Naive thymus-derived CD8-positive, alpha-beta T cell (primary cell): Measurements from ENCODE around the gene DERA. TPM values are rescaled to one million over a fixed set of nuclear protein-coding genes. Genes with fewer than 3 reads are reported as not detected.
A peak's percentile ranks its signal among the peaks of the same experiment; 100 is the strongest.
"Not testable (repeated sequence)": the region's sequence is repeated elsewhere in the genome, so short reads cannot be mapped to it uniquely, and the experiment has no call there.

Experiments
- ATAC-seq, 2 donors: fragments of 150-1000 bp; cut with Tn5 transposase in 1 of 2; sonication (Bioruptor Pico), chemical (Tn5 transposase) in 1 of 2; 1 replicate in 1 of 2; 2 replicates in 1 of 2; pipeline ENCODE4 v1.10.0; 2021; ENCODE audit warnings: mild to moderate bottlenecking in 2 of 2, moderate library complexity in 2 of 2
- POLR2A ChIA-PET: fragments of 350-600 bp; sonication (Branson Sonifier 250); formaldehyde crosslinking; loops from one replicate; lab custom pipeline; 2021; ENCODE audit warnings: antibody characterized with exemption; lab: Charles Lee
- DNase-seq, 10 donors: peaks; one replicate each; pipeline versions ENCODE4 v3.0.0 to v3.0.0-alpha.2; 2020 to 2022
- H3K27ac Mint-ChIP-seq, 10 donors: one replicate each; pipeline ENCODE4 v1.8.0; 2020 to 2022; ENCODE audit warnings: mild to moderate bottlenecking in 10 of 10, mixed read lengths in 10 of 10, moderate library complexity in 4 of 10, inconsistent platforms in 1 of 10
- H3K27me3 Mint-ChIP-seq, 5 donors: one replicate each; pipeline ENCODE4 v1.8.0; 2021 to 2022; ENCODE audit warnings: mixed read lengths in 5 of 5
- H3K36me3 Mint-ChIP-seq, 3 donors: one replicate each; pipeline ENCODE4 v1.8.0; 2020 to 2022; ENCODE audit warnings: mixed read lengths in 3 of 3, mild to moderate bottlenecking in 2 of 3, inconsistent platforms in 1 of 3
- H3K4me1 Mint-ChIP-seq, 4 donors: one replicate each; pipeline ENCODE4 v1.8.0; 2021 to 2022; ENCODE audit warnings: mixed read lengths in 4 of 4
- H3K4me3 Mint-ChIP-seq, 10 donors: one replicate each; pipeline ENCODE4 v1.8.0; 2020 to 2022; ENCODE audit warnings: mild to moderate bottlenecking in 10 of 10, mixed read lengths in 10 of 10, moderate library complexity in 6 of 10, inconsistent platforms in 1 of 10
- H3K9me3 Mint-ChIP-seq, 9 donors: one replicate each; pipeline ENCODE4 v1.8.0; 2020 to 2022; ENCODE audit warnings: mixed read lengths in 9 of 9, mild to moderate bottlenecking in 3 of 9, inconsistent platforms in 1 of 9, moderate library complexity in 1 of 9
- polyA plus RNA-seq, 3 donors: library from polyadenylated mRNA; unstranded; fragments of 300-500 nt; fragmentation: Illumina TruSeq; gene quantifications; one replicate each; pipeline ENCODE4 v1.2.3, GENCODE V29; 2021
- total RNA-seq, 8 experiments: library from RNA in 2 of 8; stranded (reverse) in 2 of 8; gene quantifications; one replicate each; pipeline ENCODE4 v1.2.3 and lab custom pipeline; 2021 to 2026

Gene DERA
- total and polyA plus RNA-seq, 5 experiments from 2014 or later: 12.4 to 28.5 (median 22.8) TPM

GRCh38 chr12:15996948-15997347, 85.8 kb downstream of the DERA start:
- Mint-ChIP-seq H3K4me1 (peaks cover 0 to 4% (median 0%) of the 10 kb centered on the region in 4 donors), H3K27me3 (no peaks in the 10 kb centered on the region), H3K4me3 (no peak overlapping the region), H3K36me3 (peaks cover 13 to 49% (median 44%) of the 10 kb centered on the region in 3 donors), H3K9me3 (no peaks in the 10 kb centered on the region), H3K27ac (no peak overlapping the region)
- ATAC-seq (no peak), DNase-seq (no peak)
- POLR2A ChIA-PET: no interaction called here

GRCh38 chr12:15997910-15998309, 86.8 kb downstream of the DERA start:
- ATAC-seq (no peak), DNase-seq (no peak)
- POLR2A ChIA-PET: no interaction called here
- H3K9me3 Mint-ChIP-seq: no peaks in the 10 kb centered on the region
- H3K27ac Mint-ChIP-seq: no peak overlapping the region
- no peaks in the 10 kb centered on the region for H3K27me3 Mint-ChIP-seq
- H3K4me1 Mint-ChIP-seq: peaks cover 0 to 4% (median 0%) of the 10 kb centered on the region in 4 donors
- H3K36me3 Mint-ChIP-seq: peaks cover 13 to 44% (median 40%) of the 10 kb centered on the region in 3 donors
- no peak overlapping the region for H3K4me3 Mint-ChIP-seq

GRCh38 chr12:16002880-16003279, 91.7 kb downstream of the DERA start:
- Mint-ChIP-seq H3K9me3 (no peaks in the 10 kb centered on the region), H3K27ac (no peak overlapping the region), H3K4me3 (no peak overlapping the region), H3K36me3 (peaks cover 14 to 43% (median 42%) of the 10 kb centered on the region in 3 donors), H3K27me3 (no peaks in the 10 kb centered on the region), H3K4me1 (peaks cover 0 to 4% (median 0%) of the 10 kb centered on the region in 4 donors)
- ATAC-seq (no peak), DNase-seq (no peak)
- POLR2A ChIA-PET: no interaction called here

DNA sequence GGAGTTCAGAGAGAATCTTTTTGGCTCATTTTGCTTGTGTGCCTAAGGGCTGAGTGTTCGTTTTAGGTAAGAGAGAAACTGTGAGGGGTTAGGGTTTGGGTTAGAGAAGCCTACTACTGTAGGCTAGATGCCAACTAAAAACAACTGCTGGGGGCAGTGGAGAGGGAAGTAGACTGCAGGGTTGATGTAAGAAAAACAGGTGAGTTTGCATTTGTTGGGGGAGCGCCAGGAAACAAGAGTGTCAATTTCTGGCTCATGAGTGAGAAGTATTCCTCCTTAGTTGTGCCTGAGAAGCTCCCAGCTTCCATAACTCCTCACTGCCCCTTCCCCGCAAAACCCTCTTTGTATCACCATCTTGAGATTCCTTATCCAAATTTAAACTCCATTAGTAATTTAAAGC, 92.3 kb downstream of the DERA start:
- Mint-ChIP-seq H3K9me3 (no peaks in the 10 kb centered on the region), H3K4me1 (peaks cover 0 to 5% (median 2%) of the 10 kb centered on the region in 4 donors)
- no peak for ATAC-seq

DNA sequence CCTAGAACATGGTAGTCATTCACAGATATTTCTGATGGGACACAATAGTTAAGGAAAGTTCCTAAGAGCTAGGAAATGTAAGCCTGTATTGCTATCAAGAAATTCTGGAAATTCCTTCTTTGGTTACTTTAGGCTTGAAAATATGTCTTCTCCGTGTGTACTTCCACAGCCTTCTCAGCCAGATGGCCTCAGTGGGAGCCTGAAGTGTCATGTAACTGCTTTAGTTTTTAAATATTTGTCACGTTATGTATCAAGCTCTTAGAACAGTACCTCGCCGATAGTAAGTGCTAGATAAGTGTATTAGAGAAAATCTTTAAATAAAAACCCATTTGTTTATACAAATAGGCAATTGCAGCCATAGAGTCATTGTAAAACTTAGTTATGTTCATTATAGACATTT, 95.6 kb downstream of the DERA start:
- POLR2A ChIA-PET: no interaction called here
- H3K4me3 Mint-ChIP-seq: no peak overlapping the region
- H3K9me3 Mint-ChIP-seq: peaks cover 0 to 4% (median 2%) of the 10 kb centered on the region in 9 donors
- ATAC-seq: no peak
- H3K27ac Mint-ChIP-seq: no peak overlapping the region
- peaks cover 35 to 61% (median 36%) of the 10 kb centered on the region in 3 donors for H3K36me3 Mint-ChIP-seq
- H3K27me3 Mint-ChIP-seq: no peaks in the 10 kb centered on the region
- DNase-seq: no peak
- peaks cover 0 to 9% (median under 1%) of the 10 kb centered on the region in 4 donors for H3K4me1 Mint-ChIP-seq

More for the DNA sequence above, 92.3 kb downstream of the DERA start:
- no peaks in the 10 kb centered on the region for H3K27me3 Mint-ChIP-seq
- POLR2A ChIA-PET: no interaction called here
- DNase-seq: no peak
- H3K4me3 Mint-ChIP-seq: no peak overlapping the region
- H3K36me3 Mint-ChIP-seq: peaks cover 19 to 49% (median 40%) of the 10 kb centered on the region in 3 donors
- no peak overlapping the region for H3K27ac Mint-ChIP-seq

- POLR2A ChIA-PET: interaction anchor here (0.5 kb wide), 1 partner anchor 22 kb away, joined by 6 read pairs; no protein-coding TSS in a partner anchor
- no peak overlapping the region for H3K27ac Mint-ChIP-seq
Observed at GRCh38 chr12:16008421-16008824, 97.3 kb downstream of the DERA start.

DNA sequence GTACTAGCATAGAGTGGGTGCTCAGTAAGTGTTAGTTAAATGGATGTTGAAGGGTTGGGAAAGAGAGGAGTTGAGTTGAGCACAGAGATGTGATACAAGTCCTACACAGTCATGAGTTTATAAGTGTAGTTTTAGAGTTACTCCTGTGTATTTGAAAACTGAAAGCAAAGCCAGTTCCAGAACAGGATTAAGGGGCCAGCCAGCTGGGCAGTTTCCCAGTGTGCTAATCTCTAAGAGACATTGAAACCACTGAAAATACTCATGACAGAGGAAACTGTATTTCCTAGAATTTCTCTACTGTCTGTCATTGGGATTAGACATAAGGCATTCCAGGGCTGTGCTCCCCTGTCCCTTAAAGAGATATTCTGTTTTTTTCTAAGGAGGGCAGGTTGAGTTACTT, 101.0 kb downstream of the DERA start:
- Mint-ChIP-seq H3K4me3 (no peak overlapping the region), H3K36me3 (peaks cover 54 to 80% (median 67%) of the 10 kb centered on the region in 3 donors)

More at GRCh38 chr12:16008421-16008824, 97.3 kb downstream of the DERA start:
- no peak overlapping the region for H3K4me3 Mint-ChIP-seq
- no peaks in the 10 kb centered on the region for H3K27me3 Mint-ChIP-seq
- peaks cover 44 to 68% (median 48%) of the 10 kb centered on the region in 3 donors for H3K36me3 Mint-ChIP-seq
- peaks cover 3 to 21% (median 15%) of the 10 kb centered on the region in 9 donors for H3K9me3 Mint-ChIP-seq
- ATAC-seq (no peak), DNase-seq (no peak)
- peaks cover 0 to 9% (median under 1%) of the 10 kb centered on the region in 4 donors for H3K4me1 Mint-ChIP-seq

GRCh38 chr12:16013722-16014121, 102.6 kb downstream of the DERA start:
- peak overlapping the region in 1 of 10 donors; percentile 52 for H3K4me3 Mint-ChIP-seq
- POLR2A ChIA-PET, H3K27me3 Mint-ChIP-seq, H3K4me1 Mint-ChIP-seq, H3K27ac Mint-ChIP-seq, ATAC-seq, DNase-seq: not testable (repeated sequence)
- H3K36me3 Mint-ChIP-seq: peaks cover 61 to 82% (median 65%) of the 10 kb centered on the region in 3 donors
- H3K9me3 Mint-ChIP-seq: peaks cover 11 to 62% (median 36%) of the 10 kb centered on the region in 9 donors

More for the DNA sequence above, 101.0 kb downstream of the DERA start:
- DNase-seq (no peak), ATAC-seq (no peak)
- peaks cover 0 to 9% (median 0%) of the 10 kb centered on the region in 4 donors for H3K4me1 Mint-ChIP-seq
- H3K27ac Mint-ChIP-seq: no peak overlapping the region
- POLR2A ChIA-PET: no interaction called here
- H3K9me3 Mint-ChIP-seq: peaks cover 11 to 48% (median 35%) of the 10 kb centered on the region in 9 donors
- H3K27me3 Mint-ChIP-seq: no peaks in the 10 kb centered on the region

DNA sequence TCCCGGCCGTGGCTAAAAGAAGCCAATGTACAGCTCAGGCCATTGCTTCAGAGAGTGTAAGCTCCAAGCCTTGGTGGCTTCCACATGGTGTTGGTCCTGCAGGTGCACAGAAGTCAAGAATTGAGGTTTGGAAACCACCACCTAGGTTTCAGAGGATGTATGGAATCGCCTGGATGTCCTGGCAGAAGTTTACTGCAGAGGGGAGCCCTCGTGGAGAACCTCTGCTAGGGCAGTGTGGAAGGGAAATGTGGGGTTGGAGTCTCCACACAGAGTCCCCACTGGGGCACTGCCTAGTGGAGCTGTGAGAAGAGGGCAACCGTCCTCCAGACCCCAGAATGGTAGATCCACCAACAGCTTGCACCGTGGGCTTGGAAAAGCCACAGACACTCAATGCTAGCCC, 103.3 kb downstream of the DERA start:
- ATAC-seq, DNase-seq, H3K4me3 Mint-ChIP-seq, POLR2A ChIA-PET, H3K4me1 Mint-ChIP-seq, H3K27me3 Mint-ChIP-seq: not testable (repeated sequence)
- Mint-ChIP-seq H3K9me3 (peaks cover 11 to 69% (median 36%) of the 10 kb centered on the region in 9 donors), H3K36me3 (peaks cover 63 to 85% (median 64%) of the 10 kb centered on the region in 3 donors), H3K27ac (peak overlapping the region in 1 of 10 donors; percentile 35)

DNA sequence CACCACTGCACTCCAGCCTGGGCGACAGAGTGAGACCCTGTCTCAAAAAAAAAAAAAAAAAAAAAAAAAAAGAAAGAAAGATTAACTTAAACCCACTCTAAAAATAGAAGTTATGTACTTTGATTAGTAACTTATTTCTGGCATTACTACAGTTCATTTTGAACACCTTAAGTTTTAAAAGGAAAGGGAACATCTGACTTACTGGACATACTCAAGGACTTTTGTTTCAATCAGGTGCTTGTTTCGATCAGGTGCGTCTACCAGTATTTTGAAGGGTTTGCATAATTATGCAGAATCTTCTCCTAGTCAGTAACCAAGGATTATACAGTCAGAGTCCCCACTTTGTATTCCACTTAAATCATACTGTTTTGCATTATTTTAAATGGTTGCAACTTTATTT, 105.6 kb downstream of the DERA start:
- Mint-ChIP-seq H3K27ac (no peak overlapping the region), H3K4me1 (no peaks in the 10 kb centered on the region), H3K4me3 (no peak overlapping the region), H3K36me3 (peaks cover 70 to 90% (median 75%) of the 10 kb centered on the region in 3 donors), H3K27me3 (no peaks in the 10 kb centered on the region), H3K9me3 (peaks cover 21 to 90% (median 50%) of the 10 kb centered on the region in 9 donors)
- ATAC-seq: no peak
- DNase-seq: no peak
- POLR2A ChIA-PET: no interaction called here

DNA sequence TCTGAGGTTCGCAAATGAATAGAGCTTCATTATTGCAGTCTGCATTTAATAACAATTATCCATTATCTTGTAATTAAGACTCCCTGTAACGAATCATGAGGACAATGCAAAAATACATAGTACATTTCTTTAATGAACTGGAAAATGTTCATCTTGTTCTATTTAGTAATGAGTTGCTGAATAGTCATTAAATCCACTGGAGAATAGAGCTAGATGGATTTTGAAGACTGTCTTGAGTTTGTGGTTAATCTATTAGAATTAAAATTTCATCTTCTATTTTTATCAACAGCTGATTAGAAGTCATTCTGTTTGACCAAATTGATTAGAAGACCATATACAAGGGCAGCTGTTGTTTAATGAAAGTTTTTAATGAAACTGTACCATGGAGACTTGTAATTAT, 107.2 kb downstream of the DERA start:
- ATAC-seq: no peak
- Mint-ChIP-seq H3K27ac (no peak overlapping the region), H3K4me1 (no peaks in the 10 kb centered on the region), H3K36me3 (peaks cover 65 to 92% (median 70%) of the 10 kb centered on the region in 3 donors), H3K4me3 (no peak overlapping the region), H3K9me3 (peaks cover 24 to 84% (median 45%) of the 10 kb centered on the region in 9 donors), H3K27me3 (no peaks in the 10 kb centered on the region)
- no peak for DNase-seq
- POLR2A ChIA-PET: no interaction called here

- H3K27ac Mint-ChIP-seq: no peak overlapping the region
- peaks cover 63 to 90% (median 67%) of the 10 kb centered on the region in 3 donors for H3K36me3 Mint-ChIP-seq
- no peaks in the 10 kb centered on the region for H3K27me3 Mint-ChIP-seq
- POLR2A ChIA-PET: no interaction called here
- H3K4me3 Mint-ChIP-seq: no peak overlapping the region
- no peak for ATAC-seq
- no peaks in the 10 kb centered on the region for H3K4me1 Mint-ChIP-seq
- peaks cover 16 to 81% (median 41%) of the 10 kb centered on the region in 9 donors for H3K9me3 Mint-ChIP-seq
- DNase-seq: no peak
Observed at GRCh38 chr12:16019136-16019535, 108.0 kb downstream of the DERA start.

- ATAC-seq (no peak), DNase-seq (no peak)
- H3K36me3 Mint-ChIP-seq: peaks cover 59 to 87% (median 60%) of the 10 kb centered on the region in 3 donors
- POLR2A ChIA-PET: no interaction called here
- no peaks in the 10 kb centered on the region for H3K27me3 Mint-ChIP-seq
- H3K9me3 Mint-ChIP-seq: peaks cover 14 to 72% (median 32%) of the 10 kb centered on the region in 9 donors
- no peak overlapping the region for H3K4me3 Mint-ChIP-seq
- H3K4me1 Mint-ChIP-seq: no peaks in the 10 kb centered on the region
- no peak overlapping the region for H3K27ac Mint-ChIP-seq
Observed at GRCh38 chr12:16020031-16020430, 108.9 kb downstream of the DERA start.
